GM21447 (cell line): ENCODE results near the gene NUBP1.
"Not testable (repeated sequence)": the region's sequence is repeated elsewhere in the genome, so short reads cannot be mapped to it uniquely, and the experiment has no call there.

Experiments used
- ATAC-seq: cut with Tn5 transposase; IDR thresholded peaks from one replicate; pipeline ENCODE4 v1.9.1; 2021; ENCODE audit not compliant: unreplicated experiment

NUBP1 gene

GRCh38 chr16:10743610-10744369 lies at the start of gene NUBP1:
Gene NUBP1, plus strand, starts transcription at chr16:10743842. Its CDS starts 22 bp downstream, at chr16:10743864.
- peak; percentile 85 for ATAC-seq

GRCh38 chr16:10693889-10694288 lies 49.8 kb upstream of the NUBP1 start:
- ATAC-seq = no peak

- no peak for ATAC-seq
Observed at GRCh38 chr16:10694306-10694705, 49.3 kb upstream of the NUBP1 start.

- ATAC-seq = no peak
Observed at GRCh38 chr16:10694830-10695229, 48.8 kb upstream of the NUBP1 start, which contains the start of gene TEKT5. Gene TEKT5, minus strand, starts transcription at chr16:10694930. Its CDS starts 57 bp downstream, at chr16:10694873.

- no peak for ATAC-seq
Observed at GRCh38 chr16:10699756-10700155, 43.9 kb upstream of the NUBP1 start.

GRCh38 chr16:10708969-10709368 lies 34.7 kb upstream of the NUBP1 start:
- no peak for ATAC-seq

GRCh38 chr16:10728003-10728887 lies 15.4 kb upstream of the NUBP1 start:
- no peak for ATAC-seq

GRCh38 chr16:10729104-10730048 lies 14.3 kb upstream of the NUBP1 start:
- ATAC-seq = no peak

- ATAC-seq = no peak
Observed at GRCh38 chr16:10731790-10732189, 11.9 kb upstream of the NUBP1 start.

GRCh38 chr16:10737068-10737625 lies 6.5 kb upstream of the NUBP1 start:
- ATAC-seq = no peak

GRCh38 chr16:10738231-10739077 lies 5.2 kb upstream of the NUBP1 start:
- ATAC-seq = peak; percentile 82

GRCh38 chr16:10740000-10740844 lies 3.4 kb upstream of the NUBP1 start:
- no peak for ATAC-seq

- no peak for ATAC-seq
Observed at GRCh38 chr16:10740845-10741208, 2.8 kb upstream of the NUBP1 start.

- ATAC-seq = not testable (repeated sequence)
Observed at GRCh38 chr16:10741249-10741648, 2.4 kb upstream of the NUBP1 start.

- ATAC-seq = no peak
Observed at GRCh38 chr16:10741844-10742243, 1.8 kb upstream of the NUBP1 start.

GRCh38 chr16:10743227-10743609 lies 424 bp upstream of the NUBP1 start:
- ATAC-seq = no peak

GRCh38 chr16:10744370-10745030 lies 858 bp downstream of the NUBP1 start:
- ATAC-seq = no peak

- ATAC-seq = no peak
Observed at GRCh38 chr16:10745841-10746240, 2.2 kb downstream of the NUBP1 start.
